HG02885 (cell line): Measurements from ENCODE around the gene HIPK2.

ENCODE experiments used
- ATAC-seq: cut with Tn5 transposase; IDR thresholded peaks from one replicate; pipeline ENCODE4 v1.9.1; 2021; ENCODE audit warnings: mild to moderate bottlenecking; ENCODE audit not compliant: unreplicated experiment, poor library complexity

HIPK2 gene

GRCh38 chr7:139753693-139754111 is 24.1 kb downstream of the HIPK2 start:
- no peak for ATAC-seq

GRCh38 chr7:139753081-139753692 is 24.6 kb downstream of the HIPK2 start:
- no peak for ATAC-seq

- no peak for ATAC-seq
These were observed 25.2 kb downstream of the HIPK2 start for GRCh38 chr7:139752604-139753003.

- ATAC-seq, result no peak
These were observed 25.6 kb downstream of the HIPK2 start for GRCh38 chr7:139752148-139752547.

GRCh38 chr7:139750459-139751095 is 27.2 kb downstream of the HIPK2 start:
- ATAC-seq, result no peak

GRCh38 chr7:139749545-139749944 is 28.3 kb downstream of the HIPK2 start:
- ATAC-seq, result no peak

- no peak for ATAC-seq
These were observed 28.9 kb downstream of the HIPK2 start for GRCh38 chr7:139748941-139749340.

- ATAC-seq, result no peak
These were observed 29.4 kb downstream of the HIPK2 start for GRCh38 chr7:139748373-139748765.

GRCh38 chr7:139747662-139748372 is 30.0 kb downstream of the HIPK2 start:
- no peak for ATAC-seq

GRCh38 chr7:139746652-139747051 is 31.1 kb downstream of the HIPK2 start:
- ATAC-seq, result no peak

- ATAC-seq, result no peak
These were observed 32.1 kb downstream of the HIPK2 start for GRCh38 chr7:139745678-139746143.

GRCh38 chr7:139744768-139745677 is 32.8 kb downstream of the HIPK2 start:
- ATAC-seq, result no peak

GRCh38 chr7:139743967-139744767 is 33.6 kb downstream of the HIPK2 start:
- no peak for ATAC-seq

- ATAC-seq, result no peak
These were observed 34.4 kb downstream of the HIPK2 start for GRCh38 chr7:139743267-139743966.

- no peak for ATAC-seq
These were observed 35.9 kb downstream of the HIPK2 start for GRCh38 chr7:139741789-139742344.

GRCh38 chr7:139741239-139741638 is 36.6 kb downstream of the HIPK2 start:
- no peak for ATAC-seq

- ATAC-seq, result no peak
These were observed 37.8 kb downstream of the HIPK2 start for GRCh38 chr7:139739863-139740597.

- no peak for ATAC-seq
These were observed 39.0 kb downstream of the HIPK2 start for GRCh38 chr7:139738772-139739171.
